OCI-LY1 (cell line): Measurements from ENCODE around the gene RPL27.
"Not testable (repeated sequence)": the region's sequence is repeated elsewhere in the genome, so short reads cannot be mapped to it uniquely, and the experiment has no call there.

Experiments used
- H2AFZ ChIP-seq: fragments of 200-600 bp; sonication (generic), shearing (Covaris generic); 2 replicates; pipeline ENCODE4 v1.6.0; 2014; ENCODE audit warnings: antibody characterized with exemption, mild to moderate bottlenecking, low read length
- H3F3A ChIP-seq: fragments of 200-600 bp; sonication (generic), shearing (Covaris generic); 2 replicates; pipeline ENCODE4 v1.6.0; 2014; ENCODE audit warnings: mild to moderate bottlenecking, antibody characterized with exemption, low read length, moderate library complexity; ENCODE audit not compliant: insufficient read depth
- H3K27ac ChIP-seq: fragments of 200-600 bp; sonication (generic); 2 replicates; pipeline ENCODE4 v1.5.1; 2014; ENCODE audit warnings: low read length, mixed run types, mild to moderate bottlenecking, low read depth; ENCODE audit not compliant: poor library complexity, severe bottlenecking
- H3K27me3 ChIP-seq: fragments of 200-600 bp; sonication (generic); 2 replicates; pipeline ENCODE4 v1.6.0; 2014; ENCODE audit warnings: antibody characterized with exemption, mild to moderate bottlenecking, low read length, moderate library complexity; ENCODE audit not compliant: insufficient read depth
- H3K36me3 ChIP-seq: fragments of 200-600 bp; sonication (generic); 2 replicates; pipeline ENCODE4 v1.6.1; 2014; ENCODE audit warnings: mild to moderate bottlenecking, antibody characterized with exemption, low read length, moderate library complexity, mixed read lengths; ENCODE audit not compliant: insufficient read depth
- H3K4me1 ChIP-seq: fragments of 200-600 bp; sonication (generic); 2 replicates; pipeline ENCODE4 v1.5.1; 2014; ENCODE audit warnings: mild to moderate bottlenecking, low read length, moderate library complexity; ENCODE audit not compliant: insufficient read depth, severe bottlenecking
- H3K4me2 ChIP-seq: fragments of 200-600 bp; sonication (generic), shearing (Covaris generic); 2 replicates; pipeline ENCODE4 v1.6.1; 2014; ENCODE audit warnings: low read length
- H3K4me3 ChIP-seq: fragments of 200-600 bp; sonication (generic); 2 replicates; pipeline ENCODE4 v1.5.1; 2014; ENCODE audit warnings: low read length, low read depth, mild to moderate bottlenecking, mixed read lengths; ENCODE audit not compliant: poor library complexity, severe bottlenecking
- H3K79me2 ChIP-seq: fragments of 200-600 bp; shearing (Covaris generic); 2 replicates; pipeline ENCODE4 v1.6.1; 2016; ENCODE audit warnings: mixed run types, low read length, mixed read lengths; ENCODE audit not compliant: insufficient read depth
- H3K9ac ChIP-seq: fragments of 200-600 bp; sonication (generic), shearing (Covaris generic); 2 replicates; pipeline ENCODE4 v1.6.1; 2014; ENCODE audit warnings: mild to moderate bottlenecking, low read length, mixed read lengths
- H3K9me2 ChIP-seq: fragments of 200-600 bp; sonication (generic), shearing (Covaris generic); 2 replicates; pipeline ENCODE4 v1.6.1; 2014; ENCODE audit warnings: low read depth, mild to moderate bottlenecking, low read length, mixed read lengths
- H3K9me3 ChIP-seq: fragments of 200-600 bp; shearing (Covaris generic); 2 replicates; pipeline ENCODE4 v1.6.1; 2014; ENCODE audit warnings: low read length, mixed read lengths
- H4K20me1 ChIP-seq: fragments of 200-600 bp; sonication (generic), shearing (Covaris generic); 2 replicates; pipeline ENCODE4 v1.6.0; 2016; ENCODE audit warnings: mild to moderate bottlenecking, low read length; ENCODE audit not compliant: insufficient read depth
- EZH2 ChIP-seq: fragments of 200-600 bp; sonication (generic), shearing (Covaris generic); IDR thresholded peaks from 2 replicates; pipeline ENCODE4 v1.8.0; 2017; ENCODE audit warnings: borderline replicate concordance, mixed run types, mild to moderate bottlenecking, antibody characterized with exemption, low read length, moderate library complexity, mixed read lengths
- TF ChIP-seq, protein P1 (sequence below): fragments of 200-600 bp; sonication (generic), shearing (Covaris generic); IDR thresholded peaks from 2 replicates; pipeline ENCODE4 v1.5.1; 2017; ENCODE audit warnings: mild to moderate bottlenecking, antibody characterized with exemption, low read length, moderate library complexity, mixed read lengths

The RPL27 gene

GRCh38 chr17:42989726-42990652, 8.2 kb upstream of the RPL27 start:
- no peak overlapping the region for H2AFZ ChIP-seq
- H3K4me2 ChIP-seq, result no peak overlapping the region
- TF ChIP-seq EZH2, result no peak
- TF ChIP-seq, protein P1, sequence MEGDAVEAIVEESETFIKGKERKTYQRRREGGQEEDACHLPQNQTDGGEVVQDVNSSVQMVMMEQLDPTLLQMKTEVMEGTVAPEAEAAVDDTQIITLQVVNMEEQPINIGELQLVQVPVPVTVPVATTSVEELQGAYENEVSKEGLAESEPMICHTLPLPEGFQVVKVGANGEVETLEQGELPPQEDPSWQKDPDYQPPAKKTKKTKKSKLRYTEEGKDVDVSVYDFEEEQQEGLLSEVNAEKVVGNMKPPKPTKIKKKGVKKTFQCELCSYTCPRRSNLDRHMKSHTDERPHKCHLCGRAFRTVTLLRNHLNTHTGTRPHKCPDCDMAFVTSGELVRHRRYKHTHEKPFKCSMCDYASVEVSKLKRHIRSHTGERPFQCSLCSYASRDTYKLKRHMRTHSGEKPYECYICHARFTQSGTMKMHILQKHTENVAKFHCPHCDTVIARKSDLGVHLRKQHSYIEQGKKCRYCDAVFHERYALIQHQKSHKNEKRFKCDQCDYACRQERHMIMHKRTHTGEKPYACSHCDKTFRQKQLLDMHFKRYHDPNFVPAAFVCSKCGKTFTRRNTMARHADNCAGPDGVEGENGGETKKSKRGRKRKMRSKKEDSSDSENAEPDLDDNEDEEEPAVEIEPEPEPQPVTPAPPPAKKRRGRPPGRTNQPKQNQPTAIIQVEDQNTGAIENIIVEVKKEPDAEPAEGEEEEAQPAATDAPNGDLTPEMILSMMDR, result no peak
- H3K4me1 ChIP-seq, result peaks cover 11% of the 10 kb centered on the region
- no peaks in the 10 kb centered on the region for H4K20me1 ChIP-seq
- H3K9me2 ChIP-seq, result no peaks in the 10 kb centered on the region
- no peak overlapping the region for H3K9ac ChIP-seq
- H3K27me3 ChIP-seq, result no peaks in the 10 kb centered on the region
- no peaks in the 10 kb centered on the region for H3K9me3 ChIP-seq
- H3K79me2 ChIP-seq, result no peaks in the 10 kb centered on the region
- H3K4me3 ChIP-seq, result no peak overlapping the region
- peaks cover 86% of the 10 kb centered on the region for H3K36me3 ChIP-seq
- H3F3A ChIP-seq, result no peaks in the 10 kb centered on the region
- no peak overlapping the region for H3K27ac ChIP-seq

GRCh38 chr17:42991471-42991870, 6.7 kb upstream of the RPL27 start:
- Histone ChIP-seq H3K27me3 (no peaks in the 10 kb centered on the region), H3K9me3 (no peaks in the 10 kb centered on the region), H3K9me2 (no peaks in the 10 kb centered on the region), H3K27ac (no peak overlapping the region), H3K4me3 (no peak overlapping the region), H3K79me2 (no peaks in the 10 kb centered on the region), H3K9ac (no peak overlapping the region), H3F3A (no peaks in the 10 kb centered on the region), H3K4me2 (no peak overlapping the region), H3K36me3 (peaks cover 79% of the 10 kb centered on the region), H3K4me1 (no peaks in the 10 kb centered on the region), H4K20me1 (no peaks in the 10 kb centered on the region), H2AFZ (no peak overlapping the region)
- TF ChIP-seq, protein P1, result no peak
- TF ChIP-seq EZH2, result no peak

GRCh38 chr17:42992872-42993271, 5.3 kb upstream of the RPL27 start:
- Histone ChIP-seq H3K27ac (no peak overlapping the region), H3K79me2 (no peaks in the 10 kb centered on the region), H3K4me2 (no peak overlapping the region), H3K9me2 (no peaks in the 10 kb centered on the region), H3F3A (no peaks in the 10 kb centered on the region), H3K36me3 (peaks cover 66% of the 10 kb centered on the region), H3K4me1 (peaks cover 12% of the 10 kb centered on the region), H2AFZ (no peak overlapping the region), H4K20me1 (no peaks in the 10 kb centered on the region), H3K4me3 (no peak overlapping the region), H3K9ac (no peak overlapping the region), H3K9me3 (no peaks in the 10 kb centered on the region), H3K27me3 (no peaks in the 10 kb centered on the region)
- TF ChIP-seq, protein P1, result no peak
- TF ChIP-seq EZH2, result no peak

DNA sequence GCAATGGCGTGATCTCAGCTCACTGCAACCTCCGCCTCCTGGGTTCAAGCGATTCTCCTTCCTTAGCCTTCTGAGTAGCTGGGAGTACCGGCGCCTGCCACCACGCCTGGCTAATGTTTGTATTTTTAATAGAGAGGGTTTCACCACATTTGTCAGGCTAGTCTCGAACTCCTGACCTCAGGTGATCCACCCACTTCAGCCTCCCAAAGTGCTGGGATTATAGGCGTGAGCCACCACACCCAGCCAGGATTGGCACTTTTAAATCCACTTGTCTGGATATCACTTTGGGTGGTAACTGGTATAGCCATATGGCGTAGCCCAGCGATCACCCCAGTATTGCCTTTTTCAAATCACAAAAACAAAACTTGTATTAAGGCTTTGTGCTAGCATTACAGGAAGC, 4.3 kb upstream of the RPL27 start:
- Histone ChIP-seq H3K36me3 (peaks cover 60% of the 10 kb centered on the region), H3K4me1 (peaks cover 12% of the 10 kb centered on the region)
- H3F3A ChIP-seq, result not testable (repeated sequence)

More for the DNA sequence above, 4.3 kb upstream of the RPL27 start:
- H3K9me2 ChIP-seq, H3K27me3 ChIP-seq, H3K9me3 ChIP-seq, H3K79me2 ChIP-seq, H3K27ac ChIP-seq, H3K4me2 ChIP-seq, H3K4me3 ChIP-seq, H2AFZ ChIP-seq, H3K9ac ChIP-seq, H4K20me1 ChIP-seq: not testable (repeated sequence)
